ENCODE data around the gene PTTG2.

GRCh38 chr4:37934096-37934495 lies 26.1 kb upstream of the PTTG2 start:
- TF ChIP-seq CTCF (IDR thresholded peaks at IDR 0.05; ENCODE audit: insufficient read depth, low read length, poor library complexity, severe bottlenecking) (no peak), EZH2phosphoT487 (conservative IDR thresholded peaks at IDR 0.05; ENCODE audit: low read length) (no peak)
